LNCaP clone FGC (cell line): ENCODE measurements around the gene CEACAM1.
"Not testable (repeated sequence)": the region's sequence is repeated elsewhere in the genome, so short reads cannot be mapped to it uniquely, and the experiment has no call there.

ENCODE experiments used
- DNase-seq: peaks from one replicate; pipeline ENCODE4 v3.0.0-alpha.2; 2011; ENCODE audit warnings: low read depth
- H3K4me3 ChIP-seq: 2 replicates; pipeline ENCODE4 v1.5.1; 2011; ENCODE audit warnings: mild to moderate bottlenecking, low read depth, low read length, control low read depth
- TF ChIP-seq, protein P1 (sequence below): IDR thresholded peaks from 2 replicates; pipeline ENCODE4 v1.5.1; 2012; ENCODE audit warnings: mild to moderate bottlenecking; ENCODE audit not compliant: control insufficient read depth, insufficient read depth; ENCODE audit errors: extremely low read depth

CEACAM1 gene

DNA sequence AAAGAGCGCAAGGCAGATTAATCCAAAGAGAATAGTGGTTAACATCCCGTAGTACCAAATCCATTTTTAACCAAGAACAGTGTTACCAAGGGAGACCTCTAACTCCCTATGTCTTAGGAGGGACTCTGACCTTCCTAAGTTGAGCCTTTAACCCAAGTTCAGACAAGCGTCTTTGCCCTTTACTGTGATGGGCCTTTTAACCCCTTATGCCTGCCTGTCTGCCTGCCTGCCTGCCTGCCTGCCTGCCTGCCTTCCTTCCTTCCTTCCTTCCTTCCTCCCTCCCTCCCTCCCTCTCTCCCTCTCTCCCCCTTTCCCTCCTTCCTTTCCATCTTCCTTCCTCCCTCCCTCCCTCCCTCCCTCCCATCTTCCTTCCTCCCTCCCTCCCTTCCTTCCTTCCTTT lies 32.6 kb downstream of the CEACAM1 start:
- TF ChIP-seq, protein P1, sequence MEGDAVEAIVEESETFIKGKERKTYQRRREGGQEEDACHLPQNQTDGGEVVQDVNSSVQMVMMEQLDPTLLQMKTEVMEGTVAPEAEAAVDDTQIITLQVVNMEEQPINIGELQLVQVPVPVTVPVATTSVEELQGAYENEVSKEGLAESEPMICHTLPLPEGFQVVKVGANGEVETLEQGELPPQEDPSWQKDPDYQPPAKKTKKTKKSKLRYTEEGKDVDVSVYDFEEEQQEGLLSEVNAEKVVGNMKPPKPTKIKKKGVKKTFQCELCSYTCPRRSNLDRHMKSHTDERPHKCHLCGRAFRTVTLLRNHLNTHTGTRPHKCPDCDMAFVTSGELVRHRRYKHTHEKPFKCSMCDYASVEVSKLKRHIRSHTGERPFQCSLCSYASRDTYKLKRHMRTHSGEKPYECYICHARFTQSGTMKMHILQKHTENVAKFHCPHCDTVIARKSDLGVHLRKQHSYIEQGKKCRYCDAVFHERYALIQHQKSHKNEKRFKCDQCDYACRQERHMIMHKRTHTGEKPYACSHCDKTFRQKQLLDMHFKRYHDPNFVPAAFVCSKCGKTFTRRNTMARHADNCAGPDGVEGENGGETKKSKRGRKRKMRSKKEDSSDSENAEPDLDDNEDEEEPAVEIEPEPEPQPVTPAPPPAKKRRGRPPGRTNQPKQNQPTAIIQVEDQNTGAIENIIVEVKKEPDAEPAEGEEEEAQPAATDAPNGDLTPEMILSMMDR, result no peak
- H3K4me3 ChIP-seq, result no peak overlapping the region
- no peak for DNase-seq

DNA sequence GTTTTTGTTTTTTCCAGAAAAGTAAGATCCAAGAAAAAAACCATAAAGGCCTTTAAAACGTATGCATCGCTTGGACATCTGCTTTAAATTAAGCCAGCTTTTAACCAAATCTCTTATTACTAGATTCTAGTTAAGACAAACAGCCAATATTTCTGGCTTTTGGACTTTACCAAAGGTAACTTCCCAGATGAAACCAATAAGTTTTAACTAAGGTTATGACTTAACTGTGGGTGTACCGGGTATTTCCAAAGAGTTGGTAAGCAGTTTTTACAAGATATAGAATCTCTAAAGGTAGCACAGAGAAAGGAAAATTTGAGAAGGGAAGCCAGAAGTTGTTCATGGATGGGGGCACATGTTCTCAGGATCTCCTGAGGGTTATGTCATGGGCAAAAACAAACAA lies 34.0 kb downstream of the CEACAM1 start:
- DNase-seq, result no peak
- TF ChIP-seq, protein P1, result no peak

DNA sequence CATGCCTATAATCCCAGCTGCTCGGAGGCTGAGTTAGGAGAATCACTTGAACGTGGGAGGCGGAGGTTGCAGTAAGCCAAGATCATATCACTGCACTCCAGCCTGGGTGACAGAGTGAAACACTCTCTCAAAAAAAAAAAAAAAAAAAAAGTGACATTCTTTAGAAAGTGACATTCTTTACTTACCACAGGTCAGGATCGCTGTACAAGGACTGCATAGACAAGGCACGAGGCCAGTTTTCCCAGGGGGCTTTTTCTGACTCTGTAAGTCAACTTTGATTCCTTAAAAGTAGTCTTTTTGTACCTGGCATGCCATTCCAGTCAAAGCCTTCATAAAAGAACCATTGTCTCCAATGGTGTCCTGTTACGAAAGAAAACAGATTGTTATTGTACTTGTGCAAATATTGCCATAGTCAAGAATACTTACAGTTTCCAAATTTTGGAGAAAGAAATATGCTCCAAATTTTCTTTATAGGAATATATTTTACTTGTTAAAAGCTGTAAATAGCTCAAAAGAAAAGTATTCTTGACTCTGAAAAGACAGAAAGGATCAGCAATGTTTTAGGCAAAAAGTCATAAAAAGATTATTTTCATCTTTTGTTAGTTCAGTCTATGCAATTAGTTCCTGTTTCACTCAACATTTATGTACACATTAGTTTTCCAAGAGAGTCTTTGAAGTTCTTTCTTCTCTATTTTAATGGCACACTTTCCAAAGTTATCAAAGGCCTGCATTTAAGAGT lies 39.3 kb downstream of the CEACAM1 start:
- no peak overlapping the region for H3K4me3 ChIP-seq
- peak; percentile 3 for DNase-seq
- TF ChIP-seq, protein P1, result no peak

More for the DNA sequence above, 34.0 kb downstream of the CEACAM1 start:
- H3K4me3 ChIP-seq, result no peak overlapping the region

DNA sequence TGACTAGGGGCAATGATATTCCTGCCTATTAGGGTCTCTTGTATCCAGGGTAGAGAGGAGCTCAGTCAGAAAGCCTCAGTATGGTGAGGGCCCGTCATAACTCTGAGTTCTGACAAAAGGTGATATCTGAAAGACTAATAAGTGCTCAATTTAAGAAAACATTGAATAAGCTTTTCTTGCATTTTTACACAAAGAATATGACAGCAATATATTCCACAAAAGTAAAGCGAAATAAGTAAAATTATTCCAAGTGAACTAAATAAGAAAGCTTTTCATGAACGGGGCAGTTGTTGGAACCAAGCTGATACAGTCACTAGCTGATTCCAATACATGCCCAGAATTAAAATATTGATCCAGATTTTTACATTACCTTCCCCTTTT lies 40.5 kb downstream of the CEACAM1 start:
- TF ChIP-seq, protein P1, result no peak
- DNase-seq, result no peak
- H3K4me3 ChIP-seq, result no peak overlapping the region

DNA sequence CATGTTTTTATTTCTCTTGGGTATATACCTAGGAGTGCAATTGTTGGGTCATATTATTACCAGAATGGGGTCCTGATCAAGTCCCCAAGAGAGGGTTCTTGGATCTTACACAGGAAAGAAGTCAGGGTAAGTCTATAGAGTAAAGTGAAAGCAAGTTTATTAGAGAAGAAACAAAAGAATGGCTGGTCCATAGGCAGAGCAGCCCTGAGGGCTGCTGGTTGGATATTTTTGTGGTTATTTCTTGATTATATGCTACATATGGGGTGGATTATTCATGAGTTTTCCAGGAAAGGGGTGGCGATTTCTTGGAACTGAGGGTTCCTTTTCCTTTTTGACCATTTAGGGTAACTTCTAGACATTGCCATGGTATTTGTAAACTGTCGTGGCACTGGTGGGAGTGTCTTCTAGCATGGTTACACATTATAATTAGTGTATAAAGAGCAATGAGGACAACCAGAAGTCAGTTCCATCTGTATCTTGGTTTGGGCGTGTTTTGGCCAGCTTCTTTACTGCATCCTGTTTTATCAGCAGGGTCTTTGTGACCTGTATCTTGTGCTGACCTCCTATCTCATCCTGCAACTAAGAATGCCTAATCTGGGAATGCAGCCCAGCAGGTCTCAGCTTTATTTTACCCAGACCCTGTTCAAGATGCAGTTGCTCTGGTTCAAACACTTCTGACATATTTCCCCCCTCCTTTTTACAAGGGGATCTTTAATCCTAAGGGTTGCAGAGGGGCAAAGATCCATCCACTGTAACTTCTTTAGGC lies 41.1 kb downstream of the CEACAM1 start:
- DNase-seq, result no peak
- TF ChIP-seq, protein P1, result no peak

DNA sequence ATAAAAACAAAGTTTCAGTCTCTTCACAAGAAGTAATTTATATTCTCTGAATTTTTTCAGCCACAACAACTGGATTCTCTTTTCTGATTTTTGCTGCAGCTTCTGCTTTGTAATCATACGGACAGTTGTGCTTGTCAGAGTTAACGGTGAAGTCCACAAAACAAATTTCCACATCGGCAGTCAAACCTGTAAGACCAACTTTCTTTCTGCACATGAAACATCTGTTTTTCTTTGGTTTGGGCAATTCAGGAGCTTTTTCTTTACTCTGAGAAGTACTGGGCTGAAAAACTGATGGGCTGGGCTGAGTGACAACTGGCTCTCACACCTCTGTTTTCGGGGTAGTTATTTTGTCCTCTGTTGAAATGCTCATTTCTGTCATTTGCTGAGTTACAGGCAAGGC lies 43.2 kb downstream of the CEACAM1 start:
- DNase-seq, H3K4me3 ChIP-seq: not testable (repeated sequence)

More for the DNA sequence above, 41.1 kb downstream of the CEACAM1 start:
- no peak overlapping the region for H3K4me3 ChIP-seq

DNA sequence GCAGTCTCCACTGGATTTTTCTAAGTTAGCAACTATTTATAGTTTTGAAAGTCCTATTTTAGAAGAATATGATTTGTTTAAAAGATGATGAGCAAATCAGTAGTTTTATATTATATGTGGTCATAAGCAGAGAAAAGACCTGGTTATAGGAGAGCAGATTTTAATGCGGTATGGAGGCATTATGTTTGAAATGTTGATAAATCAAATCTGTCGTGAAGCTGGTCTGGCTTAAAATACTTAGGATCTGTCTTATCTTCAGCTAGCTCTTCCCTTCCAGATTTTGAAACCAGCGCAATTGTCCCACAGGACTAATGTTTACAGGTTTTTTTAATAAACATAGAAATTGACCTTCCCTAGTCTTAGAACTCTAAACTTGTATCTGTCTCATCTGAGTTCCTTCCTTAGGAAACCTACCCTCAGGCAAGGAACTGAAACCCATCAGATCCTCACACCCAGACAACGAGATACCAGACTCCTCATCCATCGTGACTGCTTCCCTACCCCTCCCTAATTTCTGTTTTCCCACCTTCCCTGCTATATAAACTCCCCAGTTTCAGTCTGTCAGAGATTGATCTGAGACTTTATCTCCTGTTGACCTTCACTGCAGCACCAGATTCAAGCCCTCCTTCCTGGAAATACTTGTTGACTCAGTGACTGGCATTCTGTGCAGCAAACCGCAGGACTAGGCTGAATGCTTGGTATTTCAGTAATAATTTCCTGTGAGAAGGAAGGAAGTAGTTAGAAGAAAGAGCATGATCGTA lies 47.8 kb downstream of the CEACAM1 start:
- TF ChIP-seq, protein P1, result no peak
- DNase-seq, result no peak
- no peak overlapping the region for H3K4me3 ChIP-seq
